HCT116 (cell line): ENCODE measurements around the gene CEP57.

Experiments
- CBX3 ChIP-seq: IDR thresholded peaks from 2 replicates; pipeline ENCODE4 v1.6.1; 2012; ENCODE audit warnings: low read depth
- EGR1 ChIP-seq: IDR thresholded peaks from 2 replicates; pipeline ENCODE4 v1.6.1; 2012; ENCODE audit warnings: low read depth
- ELF1 ChIP-seq: IDR thresholded peaks from 2 replicates; pipeline ENCODE4 v1.6.1; 2012; ENCODE audit warnings: low read depth, borderline replicate concordance
- EZH2 ChIP-seq: fragments of 200-600 bp; sonication (generic); IDR thresholded peaks from 2 replicates; pipeline ENCODE4 v1.6.1; 2017; ENCODE audit warnings: antibody characterized with exemption, mixed run types
- EZH2phosphoT487 ChIP-seq: fragments of 200-600 bp; IDR thresholded peaks from 2 replicates; pipeline ENCODE4 v1.6.1; 2018; ENCODE audit warnings: antibody characterized with exemption, borderline replicate concordance
- POLR2A ChIP-seq: IDR thresholded peaks from 2 replicates; pipeline ENCODE4 v1.7.0; 2011; ENCODE audit warnings: borderline replicate concordance; ENCODE audit not compliant: insufficient read depth, insufficient read length; ENCODE audit errors: extremely low read depth
- POLR2AphosphoS5 ChIP-seq: IDR thresholded peaks from 2 replicates; pipeline ENCODE4 v1.6.1; 2011; ENCODE audit warnings: mild to moderate bottlenecking, low read depth, low read length, moderate library complexity
- RAD21 ChIP-seq: IDR thresholded peaks from 2 replicates; pipeline ENCODE4 v1.6.1; 2012; ENCODE audit warnings: low read depth, mild to moderate bottlenecking
- SIN3A ChIP-seq: IDR thresholded peaks from 2 replicates; pipeline ENCODE4 v1.6.1; 2012; ENCODE audit warnings: low read depth
- SRF ChIP-seq: IDR thresholded peaks from 2 replicates; pipeline ENCODE4 v1.6.1; 2012; ENCODE audit warnings: low read depth
- TF ChIP-seq, protein P1 (sequence below), 3 experiments: fragments of 200-600 bp in 1 of 3; sonication (generic) in 1 of 3; IDR thresholded peaks in 2 of 3; conservative IDR thresholded peaks in 1 of 3; 2 replicates each; pipeline ENCODE4 v1.5.1; 2012 to 2017; ENCODE audit warnings: low read depth in 2 of 3, low read length in 2 of 3, antibody characterized with exemption in 1 of 3, borderline replicate concordance in 1 of 3, control low read depth in 1 of 3, mild to moderate bottlenecking in 1 of 3, mixed read lengths in 1 of 3, mixed run types in 1 of 3, moderate library complexity in 1 of 3; ENCODE audit not compliant: insufficient read depth in 1 of 3
- TF ChIP-seq, protein P2 (sequence below): IDR thresholded peaks from 2 replicates; pipeline ENCODE4 v1.6.1; 2012
- TF ChIP-seq, protein P3 (sequence below): IDR thresholded peaks from 2 replicates; pipeline ENCODE4 v1.6.1; 2011; ENCODE audit warnings: mild to moderate bottlenecking, low read length, moderate library complexity; ENCODE audit not compliant: insufficient replicate concordance; ENCODE audit errors: extremely low read depth

DNA sequence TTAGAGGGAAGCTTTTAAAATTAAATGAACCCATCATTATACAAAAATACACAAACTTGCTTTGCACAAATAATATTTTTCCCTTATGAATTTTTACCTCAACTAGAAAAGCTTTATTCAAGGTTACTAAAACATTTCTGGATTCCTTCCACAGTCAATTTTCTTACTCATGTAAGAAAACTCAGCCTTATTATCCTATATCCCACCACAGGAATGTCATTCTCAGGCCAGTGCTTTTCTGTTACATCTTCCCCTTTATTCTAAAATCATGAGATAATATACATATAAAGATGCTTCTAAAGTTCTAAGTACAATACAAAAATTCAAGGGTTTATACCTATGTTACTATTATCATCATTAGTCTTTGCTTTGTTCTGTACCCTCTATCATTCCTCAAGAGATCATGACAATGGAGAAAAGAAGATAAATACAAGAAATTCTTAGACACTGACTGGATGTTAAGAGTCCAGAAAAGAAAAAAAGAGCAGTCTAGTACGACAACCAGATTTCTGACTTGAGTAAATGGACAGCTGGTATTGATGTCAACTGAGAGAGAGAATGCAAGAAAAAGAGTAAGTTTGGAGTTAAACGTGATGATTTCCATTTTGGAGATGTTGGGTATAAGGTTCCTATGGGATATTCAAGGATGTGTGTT, 73.3 kb downstream of the CEP57 start:
- TF ChIP-seq, protein P1, sequence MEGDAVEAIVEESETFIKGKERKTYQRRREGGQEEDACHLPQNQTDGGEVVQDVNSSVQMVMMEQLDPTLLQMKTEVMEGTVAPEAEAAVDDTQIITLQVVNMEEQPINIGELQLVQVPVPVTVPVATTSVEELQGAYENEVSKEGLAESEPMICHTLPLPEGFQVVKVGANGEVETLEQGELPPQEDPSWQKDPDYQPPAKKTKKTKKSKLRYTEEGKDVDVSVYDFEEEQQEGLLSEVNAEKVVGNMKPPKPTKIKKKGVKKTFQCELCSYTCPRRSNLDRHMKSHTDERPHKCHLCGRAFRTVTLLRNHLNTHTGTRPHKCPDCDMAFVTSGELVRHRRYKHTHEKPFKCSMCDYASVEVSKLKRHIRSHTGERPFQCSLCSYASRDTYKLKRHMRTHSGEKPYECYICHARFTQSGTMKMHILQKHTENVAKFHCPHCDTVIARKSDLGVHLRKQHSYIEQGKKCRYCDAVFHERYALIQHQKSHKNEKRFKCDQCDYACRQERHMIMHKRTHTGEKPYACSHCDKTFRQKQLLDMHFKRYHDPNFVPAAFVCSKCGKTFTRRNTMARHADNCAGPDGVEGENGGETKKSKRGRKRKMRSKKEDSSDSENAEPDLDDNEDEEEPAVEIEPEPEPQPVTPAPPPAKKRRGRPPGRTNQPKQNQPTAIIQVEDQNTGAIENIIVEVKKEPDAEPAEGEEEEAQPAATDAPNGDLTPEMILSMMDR (IDR thresholded peaks at IDR 0.05 in 2 of 3, conservative IDR thresholded peaks at IDR 0.05 in 1 of 3; ENCODE audit: borderline replicate concordance in 1 of 3, insufficient read depth in 1 of 3, low read depth in 2 of 3, low read length in 2 of 3): no peak
- TF ChIP-seq EZH2 (no peak), POLR2A (no peak), EGR1 (no peak), CBX3 (no peak), POLR2AphosphoS5 (no peak), RAD21 (no peak), EZH2phosphoT487 (no peak), ELF1 (no peak), SIN3A (no peak), SRF (no peak)
- TF ChIP-seq, protein P2, sequence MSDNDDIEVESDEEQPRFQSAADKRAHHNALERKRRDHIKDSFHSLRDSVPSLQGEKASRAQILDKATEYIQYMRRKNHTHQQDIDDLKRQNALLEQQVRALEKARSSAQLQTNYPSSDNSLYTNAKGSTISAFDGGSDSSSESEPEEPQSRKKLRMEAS: no peak
- TF ChIP-seq, protein P3, sequence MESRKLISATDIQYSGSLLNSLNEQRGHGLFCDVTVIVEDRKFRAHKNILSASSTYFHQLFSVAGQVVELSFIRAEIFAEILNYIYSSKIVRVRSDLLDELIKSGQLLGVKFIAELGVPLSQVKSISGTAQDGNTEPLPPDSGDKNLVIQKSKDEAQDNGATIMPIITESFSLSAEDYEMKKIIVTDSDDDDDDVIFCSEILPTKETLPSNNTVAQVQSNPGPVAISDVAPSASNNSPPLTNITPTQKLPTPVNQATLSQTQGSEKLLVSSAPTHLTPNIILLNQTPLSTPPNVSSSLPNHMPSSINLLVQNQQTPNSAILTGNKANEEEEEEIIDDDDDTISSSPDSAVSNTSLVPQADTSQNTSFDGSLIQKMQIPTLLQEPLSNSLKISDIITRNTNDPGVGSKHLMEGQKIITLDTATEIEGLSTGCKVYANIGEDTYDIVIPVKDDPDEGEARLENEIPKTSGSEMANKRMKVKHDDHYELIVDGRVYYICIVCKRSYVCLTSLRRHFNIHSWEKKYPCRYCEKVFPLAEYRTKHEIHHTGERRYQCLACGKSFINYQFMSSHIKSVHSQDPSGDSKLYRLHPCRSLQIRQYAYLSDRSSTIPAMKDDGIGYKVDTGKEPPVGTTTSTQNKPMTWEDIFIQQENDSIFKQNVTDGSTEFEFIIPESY: no peak
